Parathyroid adenoma (tissue), 2 donors: Measurements from ENCODE around the gene CCER1.

Source experiments
- H2AFZ ChIP-seq: fragments of 300-600 bp; sonication (generic); one replicate; pipeline ENCODE4 v1.7.0; 2017; ENCODE audit warnings: antibody characterized with exemption, mild to moderate bottlenecking
- H3K27ac ChIP-seq: fragments of 300-600 bp; sonication (generic); one replicate; pipeline ENCODE4 v1.7.0; 2017
- H3K27me3 ChIP-seq: fragments of 300-600 bp; sonication (generic); one replicate; pipeline ENCODE4 v1.7.0; 2017; ENCODE audit warnings: low read length; ENCODE audit not compliant: control insufficient read depth, insufficient read depth
- H3K36me3 ChIP-seq: fragments of 300-600 bp; sonication (generic); one replicate; pipeline ENCODE4 v1.7.0; 2017; ENCODE audit warnings: low read length; ENCODE audit not compliant: control insufficient read depth, insufficient read depth
- H3K4me1 ChIP-seq: fragments of 300-600 bp; sonication (generic); one replicate; pipeline ENCODE4 v1.7.0; 2017; ENCODE audit warnings: control low read depth
- H3K4me2 ChIP-seq: fragments of 300-600 bp; sonication (generic); one replicate; pipeline ENCODE4 v1.7.0; 2017; ENCODE audit warnings: low read length
- H3K4me3 ChIP-seq: fragments of 300-600 bp; sonication (generic); one replicate; pipeline ENCODE4 v1.7.0; 2017; ENCODE audit warnings: low read depth, low read length
- H3K79me2 ChIP-seq: fragments of 300-600 bp; sonication (generic); one replicate; pipeline ENCODE4 v1.7.0; 2017; ENCODE audit warnings: control low read depth
- H3K9ac ChIP-seq: fragments of 300-600 bp; sonication (generic); one replicate; pipeline ENCODE4 v1.7.0; 2017; ENCODE audit warnings: mild to moderate bottlenecking
- H3K9me3 ChIP-seq: fragments of 300-600 bp; sonication (generic); one replicate; pipeline ENCODE4 v1.7.0; 2017; ENCODE audit warnings: low read length; ENCODE audit not compliant: control insufficient read depth
- CTCF ChIP-seq: fragments of 300-600 bp; sonication (generic); IDR thresholded peaks from one replicate; pipeline ENCODE4 v1.7.0; 2017; ENCODE audit warnings: antibody characterized with exemption, mild to moderate bottlenecking
- donor health status: primary hyperparathyroidism.

Gene CCER1

GRCh38 chr12:90947869-90948268 lies 7.1 kb downstream of the CCER1 start:
- H3K4me1 ChIP-seq: no peaks in the 10 kb centered on the region
- no peak for TF ChIP-seq CTCF
- no peak overlapping the region for H3K9ac ChIP-seq
- no peaks in the 10 kb centered on the region for H3K79me2 ChIP-seq
- no peak overlapping the region for H3K27ac ChIP-seq
- no peaks in the 10 kb centered on the region for H3K36me3 ChIP-seq
- H3K27me3 ChIP-seq: no peaks in the 10 kb centered on the region
- no peak overlapping the region for H3K4me3 ChIP-seq
- no peak overlapping the region for H3K4me2 ChIP-seq
- no peaks in the 10 kb centered on the region for H3K9me3 ChIP-seq
- no peak overlapping the region for H2AFZ ChIP-seq

- no peaks in the 10 kb centered on the region for H3K4me1 ChIP-seq
- H3K27ac ChIP-seq: no peak overlapping the region
- H3K36me3 ChIP-seq: no peaks in the 10 kb centered on the region
- H3K27me3 ChIP-seq: no peaks in the 10 kb centered on the region
- H3K79me2 ChIP-seq: no peaks in the 10 kb centered on the region
- H3K9me3 ChIP-seq: no peaks in the 10 kb centered on the region
- no peak overlapping the region for H3K9ac ChIP-seq
- H3K4me3 ChIP-seq: no peak overlapping the region
- no peak overlapping the region for H3K4me2 ChIP-seq
- peak; percentile 35 for TF ChIP-seq CTCF
- H2AFZ ChIP-seq: no peak overlapping the region
Measured at GRCh38 chr12:90945070-90945649, 9.8 kb downstream of the CCER1 start.

- Histone ChIP-seq H3K9ac (no peak overlapping the region), H3K27ac (no peak overlapping the region), H3K9me3 (no peaks in the 10 kb centered on the region), H3K4me3 (no peak overlapping the region), H3K4me2 (no peak overlapping the region), H3K79me2 (no peaks in the 10 kb centered on the region), H2AFZ (no peak overlapping the region), H3K4me1 (no peaks in the 10 kb centered on the region), H3K36me3 (no peaks in the 10 kb centered on the region), H3K27me3 (no peaks in the 10 kb centered on the region)
- no peak for TF ChIP-seq CTCF
Measured at GRCh38 chr12:90943255-90943654, 11.7 kb downstream of the CCER1 start.

GRCh38 chr12:90940872-90941499 lies 14.0 kb downstream of the CCER1 start:
- no peak overlapping the region for H3K27ac ChIP-seq
- no peaks in the 10 kb centered on the region for H3K36me3 ChIP-seq
- no peak overlapping the region for H3K4me2 ChIP-seq
- no peaks in the 10 kb centered on the region for H3K79me2 ChIP-seq
- H3K4me1 ChIP-seq: no peaks in the 10 kb centered on the region
- no peak overlapping the region for H3K4me3 ChIP-seq
- no peak overlapping the region for H3K9ac ChIP-seq
- peak; percentile 35 for TF ChIP-seq CTCF
- no peaks in the 10 kb centered on the region for H3K9me3 ChIP-seq
- no peak overlapping the region for H2AFZ ChIP-seq
- H3K27me3 ChIP-seq: no peaks in the 10 kb centered on the region

- TF ChIP-seq CTCF: no peak
- Histone ChIP-seq H3K4me1 (no peaks in the 10 kb centered on the region), H3K4me2 (no peak overlapping the region), H3K9me3 (no peaks in the 10 kb centered on the region), H3K36me3 (no peaks in the 10 kb centered on the region), H2AFZ (no peak overlapping the region), H3K9ac (no peak overlapping the region), H3K27me3 (no peaks in the 10 kb centered on the region), H3K4me3 (no peak overlapping the region), H3K79me2 (no peaks in the 10 kb centered on the region), H3K27ac (no peak overlapping the region)
Measured at GRCh38 chr12:90939382-90939781, 15.6 kb downstream of the CCER1 start.
